ENCODE data around the gene SDCBP2.

The SDCBP2 gene

GRCh38 chr20:1287306-1287705 lies 41.6 kb downstream of the SDCBP2 start:
- Histone ChIP-seq H3K9me3 (replicated peaks; ENCODE audit: low read length) (no peaks in the 10 kb centered on the region), H3K36me3 (ENCODE audit: insufficient read depth, low read length) (no peaks in the 10 kb centered on the region), H3K4me2 (ENCODE audit: low read length) (no peak overlapping the region), H3K4me3 (ENCODE audit: low read length) (no peak overlapping the region), H3K9ac (ENCODE audit: low read depth, low read length) (no peak overlapping the region), H3K4me1 (ENCODE audit: control insufficient read depth, insufficient read depth, low read length) (peaks cover 14% of the 10 kb centered on the region), H3K27me3 (ENCODE audit: control insufficient read depth, insufficient read depth, low read length) (no peaks in the 10 kb centered on the region)

- H3K4me1 ChIP-seq (ENCODE audit: control insufficient read depth, insufficient read depth, low read length) = peaks cover 6% of the 10 kb centered on the region
- H3K4me2 ChIP-seq (ENCODE audit: low read length) = no peak overlapping the region
- no peaks in the 10 kb centered on the region for H3K36me3 ChIP-seq (ENCODE audit: insufficient read depth, low read length)
- no peak overlapping the region for H3K9ac ChIP-seq (ENCODE audit: low read depth, low read length)
- no peak overlapping the region for H3K4me3 ChIP-seq (ENCODE audit: low read length)
- no peaks in the 10 kb centered on the region for H3K9me3 ChIP-seq (replicated peaks; ENCODE audit: low read length)
- no peaks in the 10 kb centered on the region for H3K27me3 ChIP-seq (ENCODE audit: control insufficient read depth, insufficient read depth, low read length)
These were observed 42.5 kb downstream of the SDCBP2 start for GRCh38 chr20:1286267-1287024.

- Histone ChIP-seq H3K4me3 (ENCODE audit: low read length) (no peak overlapping the region), H3K4me1 (ENCODE audit: control insufficient read depth, insufficient read depth, low read length) (peaks cover 6% of the 10 kb centered on the region), H3K4me2 (ENCODE audit: low read length) (no peak overlapping the region), H3K27me3 (ENCODE audit: control insufficient read depth, insufficient read depth, low read length) (no peaks in the 10 kb centered on the region), H3K36me3 (ENCODE audit: insufficient read depth, low read length) (no peaks in the 10 kb centered on the region), H3K9me3 (replicated peaks; ENCODE audit: low read length) (no peaks in the 10 kb centered on the region), H3K9ac (ENCODE audit: low read depth, low read length) (no peak overlapping the region)
These were observed 45.1 kb downstream of the SDCBP2 start for GRCh38 chr20:1283522-1284510.

- H3K27me3 ChIP-seq (ENCODE audit: control insufficient read depth, insufficient read depth, low read length) = no peaks in the 10 kb centered on the region
- H3K36me3 ChIP-seq (ENCODE audit: insufficient read depth, low read length) = no peaks in the 10 kb centered on the region
- H3K9ac ChIP-seq (ENCODE audit: low read depth, low read length) = no peak overlapping the region
- H3K9me3 ChIP-seq (replicated peaks; ENCODE audit: low read length) = no peaks in the 10 kb centered on the region
- no peak overlapping the region for H3K4me2 ChIP-seq (ENCODE audit: low read length)
- no peak overlapping the region for H3K4me3 ChIP-seq (ENCODE audit: low read length)
- peaks cover 6% of the 10 kb centered on the region for H3K4me1 ChIP-seq (ENCODE audit: control insufficient read depth, insufficient read depth, low read length)
These were observed 46.0 kb downstream of the SDCBP2 start for GRCh38 chr20:1282966-1283365.

- Histone ChIP-seq H3K36me3 (ENCODE audit: insufficient read depth, low read length) (no peaks in the 10 kb centered on the region), H3K27me3 (ENCODE audit: control insufficient read depth, insufficient read depth, low read length) (no peaks in the 10 kb centered on the region), H3K9me3 (replicated peaks; ENCODE audit: low read length) (no peaks in the 10 kb centered on the region), H3K4me3 (ENCODE audit: low read length) (no peak overlapping the region), H3K4me1 (ENCODE audit: control insufficient read depth, insufficient read depth, low read length) (peaks cover 6% of the 10 kb centered on the region), H3K4me2 (ENCODE audit: low read length) (no peak overlapping the region), H3K9ac (ENCODE audit: low read depth, low read length) (no peak overlapping the region)
These were observed 47.5 kb downstream of the SDCBP2 start for GRCh38 chr20:1281279-1282057.

GRCh38 chr20:1280195-1281102 lies 48.5 kb downstream of the SDCBP2 start:
- Histone ChIP-seq H3K27me3 (ENCODE audit: control insufficient read depth, insufficient read depth, low read length) (no peaks in the 10 kb centered on the region), H3K9me3 (replicated peaks; ENCODE audit: low read length) (no peaks in the 10 kb centered on the region), H3K4me1 (ENCODE audit: control insufficient read depth, insufficient read depth, low read length) (peaks cover 6% of the 10 kb centered on the region), H3K4me2 (ENCODE audit: low read length) (no peak overlapping the region), H3K4me3 (ENCODE audit: low read length) (no peak overlapping the region), H3K9ac (ENCODE audit: low read depth, low read length) (no peak overlapping the region), H3K36me3 (ENCODE audit: insufficient read depth, low read length) (no peaks in the 10 kb centered on the region)

- Histone ChIP-seq H3K36me3 (ENCODE audit: insufficient read depth, low read length) (no peaks in the 10 kb centered on the region), H3K4me3 (ENCODE audit: low read length) (no peak overlapping the region), H3K4me1 (ENCODE audit: control insufficient read depth, insufficient read depth, low read length) (peaks cover 6% of the 10 kb centered on the region), H3K9me3 (replicated peaks; ENCODE audit: low read length) (no peaks in the 10 kb centered on the region), H3K4me2 (ENCODE audit: low read length) (no peak overlapping the region), H3K27me3 (ENCODE audit: control insufficient read depth, insufficient read depth, low read length) (no peaks in the 10 kb centered on the region), H3K9ac (ENCODE audit: low read depth, low read length) (no peak overlapping the region)
These were observed 49.9 kb downstream of the SDCBP2 start for GRCh38 chr20:1278993-1279392.

GRCh38 chr20:1277529-1278322 lies 51.2 kb downstream of the SDCBP2 start:
- Histone ChIP-seq H3K4me1 (ENCODE audit: control insufficient read depth, insufficient read depth, low read length) (peaks cover 6% of the 10 kb centered on the region), H3K4me2 (ENCODE audit: low read length) (no peak overlapping the region), H3K9me3 (replicated peaks; ENCODE audit: low read length) (no peaks in the 10 kb centered on the region), H3K27me3 (ENCODE audit: control insufficient read depth, insufficient read depth, low read length) (no peaks in the 10 kb centered on the region), H3K36me3 (ENCODE audit: insufficient read depth, low read length) (no peaks in the 10 kb centered on the region), H3K4me3 (ENCODE audit: low read length) (no peak overlapping the region), H3K9ac (ENCODE audit: low read depth, low read length) (no peak overlapping the region)

GRCh38 chr20:1275919-1276318 lies 53.0 kb downstream of the SDCBP2 start:
- H3K4me1 ChIP-seq (ENCODE audit: control insufficient read depth, insufficient read depth, low read length) = peaks cover 6% of the 10 kb centered on the region
- H3K4me3 ChIP-seq (ENCODE audit: low read length) = no peak overlapping the region
- no peak overlapping the region for H3K4me2 ChIP-seq (ENCODE audit: low read length)
- H3K27me3 ChIP-seq (ENCODE audit: control insufficient read depth, insufficient read depth, low read length) = no peaks in the 10 kb centered on the region
- no peaks in the 10 kb centered on the region for H3K36me3 ChIP-seq (ENCODE audit: insufficient read depth, low read length)
- no peak overlapping the region for H3K9ac ChIP-seq (ENCODE audit: low read depth, low read length)
- no peaks in the 10 kb centered on the region for H3K9me3 ChIP-seq (replicated peaks; ENCODE audit: low read length)
